ENCODE data around the gene CBY2.
"Not testable (repeated sequence)": the region's sequence is repeated elsewhere in the genome, so short reads cannot be mapped to it uniquely, and the experiment has no call there.

The CBY2 gene

DNA sequence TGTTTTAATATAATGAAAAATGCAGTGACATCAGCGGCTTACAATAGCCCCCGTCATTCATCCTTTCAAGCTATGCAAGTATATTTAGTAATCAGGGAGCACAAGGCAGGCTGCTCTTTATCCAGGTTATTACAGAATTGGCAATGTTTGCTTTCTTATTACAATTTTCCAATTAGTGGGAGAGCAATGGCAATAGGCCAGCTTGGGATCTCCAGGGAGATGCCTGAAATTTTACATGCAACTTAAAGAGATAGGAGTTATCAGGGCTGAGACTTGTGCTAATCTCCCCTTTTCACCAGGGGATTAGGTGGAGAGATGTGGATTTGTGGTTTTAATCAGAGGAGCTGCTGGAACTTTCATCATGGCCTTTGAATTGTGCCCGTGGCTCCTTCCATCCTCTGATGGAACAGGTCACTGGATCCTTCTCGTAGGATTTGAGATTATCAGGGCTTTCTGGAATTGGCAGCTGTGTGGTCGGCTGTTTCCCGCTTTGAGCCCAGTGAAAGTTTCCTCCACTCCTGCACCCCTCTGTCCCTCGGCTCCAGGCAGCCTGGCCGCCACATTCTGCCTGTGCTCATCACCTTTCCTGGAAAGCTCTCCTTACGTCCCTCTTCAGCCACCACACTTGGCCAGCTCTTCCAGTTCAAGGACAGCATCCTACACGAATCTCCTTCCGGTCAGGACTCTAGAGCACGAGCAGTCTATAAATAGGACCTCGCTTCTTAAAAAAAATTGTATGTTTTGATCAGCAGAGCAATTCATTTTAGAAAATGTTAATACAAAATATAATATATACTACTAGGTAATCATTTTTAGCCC, 47.0 kb downstream of the CBY2 start:
- peak in 2 of 3 experiments; percentile 41 to 63 for DNase-seq

DNA sequence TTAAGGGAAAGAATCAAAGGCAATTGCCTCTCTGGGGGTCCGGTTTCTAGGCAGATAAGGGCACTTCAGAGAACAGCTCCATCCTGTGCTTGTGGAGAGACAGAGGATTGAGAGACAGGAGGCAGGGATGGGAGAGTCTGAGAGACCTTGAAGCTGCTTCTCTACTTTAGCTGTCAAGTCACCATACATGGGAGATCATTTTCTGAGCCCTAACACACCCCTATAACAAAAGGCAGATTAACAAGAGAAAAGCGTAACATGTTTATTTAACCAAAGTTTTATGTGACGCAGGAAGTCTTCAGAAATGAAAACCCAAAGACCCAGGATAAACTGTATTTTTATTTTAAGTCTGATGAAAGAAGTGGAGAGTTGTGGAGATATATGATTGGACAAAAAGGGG, 48.4 kb downstream of the CBY2 start:
- no peak for DNase-seq

DNA sequence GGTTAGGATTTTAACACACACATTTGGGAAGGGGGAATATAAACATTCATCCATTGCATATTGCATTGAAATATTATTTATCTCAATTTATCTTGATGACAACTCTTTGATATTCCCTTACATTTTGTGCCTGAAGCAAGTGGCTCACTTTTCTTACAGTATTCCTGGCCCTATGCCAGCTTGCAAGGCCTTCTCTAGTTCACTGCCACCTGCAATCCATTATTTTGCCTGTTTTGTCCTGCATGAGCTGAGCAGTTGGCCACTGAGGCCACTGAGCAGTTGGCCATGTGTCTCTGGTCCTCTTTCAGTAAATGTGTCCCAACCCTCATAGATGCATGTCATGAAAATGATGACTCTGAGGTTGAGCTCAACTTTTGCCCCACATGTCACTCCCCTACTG, 49.8 kb downstream of the CBY2 start:
- DNase-seq, result peak in 1 of 3 experiments; percentile 3

DNA sequence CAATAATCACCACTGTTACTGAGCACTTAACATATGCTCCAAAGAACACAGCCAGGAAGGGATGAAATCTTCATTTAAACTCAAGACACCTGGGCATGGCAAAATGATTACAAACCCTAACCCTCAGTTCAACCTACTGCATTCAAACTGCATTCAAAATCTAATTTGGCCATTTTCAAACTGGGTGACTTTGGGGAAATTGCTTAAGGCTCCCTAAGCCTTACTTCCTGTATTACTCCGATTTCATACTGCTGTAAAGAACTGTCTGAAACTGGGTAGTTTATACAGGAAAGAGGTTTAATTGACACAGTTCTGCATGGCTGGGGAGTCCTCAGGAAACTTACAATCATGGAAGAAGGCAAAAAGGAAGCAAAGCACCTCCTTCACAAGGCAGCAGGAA, 50.4 kb downstream of the CBY2 start:
- no peak for DNase-seq

DNA sequence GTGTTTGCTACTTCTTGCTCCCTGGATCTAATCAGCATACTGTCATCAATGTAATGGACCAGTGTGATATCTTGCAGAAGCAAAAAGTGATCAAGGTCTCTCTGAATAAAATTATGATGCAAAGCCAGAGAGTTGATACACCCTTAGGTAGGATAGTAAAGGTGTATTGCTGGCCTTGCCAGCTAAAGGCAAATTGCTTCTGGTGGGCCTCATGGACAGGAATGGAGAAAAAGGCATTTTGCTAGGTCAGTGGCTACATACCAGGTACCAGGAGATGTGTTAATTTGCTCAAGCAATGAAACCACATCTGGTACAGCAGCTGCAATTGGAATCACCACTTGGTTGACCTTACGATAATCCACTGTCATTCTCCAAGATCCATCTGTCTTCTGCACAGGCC, 54.4 kb downstream of the CBY2 start:
- not testable (repeated sequence) for DNase-seq

DNA sequence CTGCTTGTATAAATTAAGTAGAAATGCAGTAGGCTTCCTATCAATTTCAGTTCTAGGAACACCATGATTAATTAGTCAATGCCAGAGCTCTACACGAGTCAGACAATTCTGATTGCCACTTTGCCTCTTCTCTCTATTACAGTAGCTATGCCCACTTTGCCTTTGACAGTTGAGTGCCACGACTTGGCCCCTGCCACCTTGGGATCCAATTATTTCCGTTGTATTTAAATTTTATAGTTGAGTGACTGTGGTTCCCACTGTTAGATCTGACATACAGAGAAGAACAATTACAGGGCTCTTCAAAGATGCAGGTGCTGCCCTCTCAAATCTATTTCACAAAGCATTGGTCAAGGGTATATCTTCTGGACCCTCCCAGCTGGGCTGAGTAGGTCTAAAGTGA, 55.5 kb downstream of the CBY2 start:
- not testable (repeated sequence) for DNase-seq

DNA sequence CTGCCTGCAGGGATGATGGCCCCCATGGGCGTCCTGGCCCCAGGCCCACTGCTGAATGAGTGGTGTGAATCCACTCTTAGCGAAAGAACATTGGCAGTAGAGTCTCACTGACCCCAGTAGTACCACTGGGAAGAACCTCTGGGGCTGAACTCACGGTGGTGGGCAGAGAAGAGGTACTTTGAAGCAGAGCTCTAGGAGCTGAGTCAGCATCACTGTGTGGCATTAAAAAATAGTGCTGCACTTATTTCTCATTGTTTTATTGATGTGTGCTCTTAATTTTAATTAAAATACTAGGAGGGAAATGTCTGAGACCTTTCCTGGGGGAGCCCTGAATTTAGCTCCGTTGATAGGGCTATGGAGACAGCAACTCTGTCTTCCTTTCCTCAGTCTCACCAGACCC, 61.3 kb downstream of the CBY2 start:
- no peak for DNase-seq

All from NCI-H1417 (cell line).